Measurements from ENCODE around the gene SELENOF. TPM values are rescaled to one million over a fixed set of nuclear protein-coding genes. Genes with fewer than 3 reads are reported as not detected.
"Not testable (repeated sequence)": the region's sequence is repeated elsewhere in the genome, so short reads cannot be mapped to it uniquely, and the experiment has no call there.

The SELENOF gene
- total RNA-seq, 4 donors from 2014 or later, result 71.0 to 123 (median 102) TPM

DNA sequence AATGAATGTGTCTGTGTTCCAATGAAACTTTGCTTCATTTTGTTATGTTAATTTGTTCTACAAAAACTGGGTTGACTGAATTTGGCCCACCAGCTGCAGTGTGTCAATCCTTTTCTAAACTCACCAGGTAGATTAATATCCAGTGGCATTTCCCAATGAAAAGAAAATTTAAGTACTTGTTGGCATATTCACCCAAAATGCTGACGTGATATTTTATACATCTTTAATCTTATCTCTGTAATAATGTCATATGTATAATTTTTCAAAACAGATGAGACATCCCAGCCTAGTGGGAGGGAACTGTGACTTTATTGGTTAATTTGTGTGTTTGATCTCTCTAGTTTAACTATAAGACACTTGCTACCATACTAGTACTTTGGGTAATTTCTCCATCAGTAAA is 8.1 kb downstream of the SELENOF start:
- TF ChIP-seq POLR2A (IDR thresholded peaks at IDR 0.05) (no peak), POLR2AphosphoS5 (IDR thresholded peaks at IDR 0.05) (no peak), EP300 (IDR thresholded peaks at IDR 0.05) (no peak)
- TF ChIP-seq, protein P1, sequence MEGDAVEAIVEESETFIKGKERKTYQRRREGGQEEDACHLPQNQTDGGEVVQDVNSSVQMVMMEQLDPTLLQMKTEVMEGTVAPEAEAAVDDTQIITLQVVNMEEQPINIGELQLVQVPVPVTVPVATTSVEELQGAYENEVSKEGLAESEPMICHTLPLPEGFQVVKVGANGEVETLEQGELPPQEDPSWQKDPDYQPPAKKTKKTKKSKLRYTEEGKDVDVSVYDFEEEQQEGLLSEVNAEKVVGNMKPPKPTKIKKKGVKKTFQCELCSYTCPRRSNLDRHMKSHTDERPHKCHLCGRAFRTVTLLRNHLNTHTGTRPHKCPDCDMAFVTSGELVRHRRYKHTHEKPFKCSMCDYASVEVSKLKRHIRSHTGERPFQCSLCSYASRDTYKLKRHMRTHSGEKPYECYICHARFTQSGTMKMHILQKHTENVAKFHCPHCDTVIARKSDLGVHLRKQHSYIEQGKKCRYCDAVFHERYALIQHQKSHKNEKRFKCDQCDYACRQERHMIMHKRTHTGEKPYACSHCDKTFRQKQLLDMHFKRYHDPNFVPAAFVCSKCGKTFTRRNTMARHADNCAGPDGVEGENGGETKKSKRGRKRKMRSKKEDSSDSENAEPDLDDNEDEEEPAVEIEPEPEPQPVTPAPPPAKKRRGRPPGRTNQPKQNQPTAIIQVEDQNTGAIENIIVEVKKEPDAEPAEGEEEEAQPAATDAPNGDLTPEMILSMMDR (IDR thresholded peaks at IDR 0.05), result no peak
- H3K36me3 ChIP-seq, result peaks cover 0 to 41% of the 10 kb centered on the region in 2 donors
- 0% methylated on average over 1 of the region's 1 CpG for WGBS, 2 donors (ENCODE audit: low coverage in 1 of 2)
- no peak overlapping the region for H3K27ac ChIP-seq
- H3K4me1 ChIP-seq, result peaks cover 0 to 53% (median 5%) of the 10 kb centered on the region in 3 donors
- no peaks in the 10 kb centered on the region for H3K9me3 ChIP-seq
- H3K27me3 ChIP-seq, result no peaks in the 10 kb centered on the region
- no peak overlapping the region for H3K4me3 ChIP-seq
- ATAC-seq, result no peak

DNA sequence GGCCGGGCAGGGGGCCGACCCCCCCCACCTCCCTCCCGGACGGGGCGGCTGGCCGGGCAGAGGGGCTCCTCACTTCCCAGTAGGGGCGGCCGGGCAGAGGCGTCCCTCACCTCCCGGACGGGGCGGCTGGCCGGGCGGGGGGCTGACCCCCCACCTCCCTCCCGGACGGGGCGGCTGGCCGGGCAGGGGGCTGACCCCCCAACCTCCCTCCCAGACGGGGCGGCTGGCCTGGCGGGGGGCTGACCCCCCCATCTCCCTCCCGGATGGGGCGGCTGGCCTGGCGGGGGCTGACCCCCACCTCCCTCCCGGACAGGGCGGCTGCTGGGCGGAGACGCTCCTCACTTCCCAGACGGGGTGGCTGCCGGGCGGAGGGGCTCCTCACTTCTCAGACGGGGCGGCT is 14.5 kb downstream of the SELENOF start:
- not testable (repeated sequence) for H3K27ac ChIP-seq, ATAC-seq, H3K4me3 ChIP-seq, H3K27me3 ChIP-seq, H3K9me3 ChIP-seq
- H3K4me1 ChIP-seq, result peaks cover 0 to 13% (median 0%) of the 10 kb centered on the region in 3 donors
- H3K36me3 ChIP-seq, result peaks cover 0 to 42% of the 10 kb centered on the region in 2 donors
- WGBS, 2 donors (ENCODE audit: low coverage in 1 of 2), result no CpG with 5 or more reads among the region's 33 CpGs

DNA sequence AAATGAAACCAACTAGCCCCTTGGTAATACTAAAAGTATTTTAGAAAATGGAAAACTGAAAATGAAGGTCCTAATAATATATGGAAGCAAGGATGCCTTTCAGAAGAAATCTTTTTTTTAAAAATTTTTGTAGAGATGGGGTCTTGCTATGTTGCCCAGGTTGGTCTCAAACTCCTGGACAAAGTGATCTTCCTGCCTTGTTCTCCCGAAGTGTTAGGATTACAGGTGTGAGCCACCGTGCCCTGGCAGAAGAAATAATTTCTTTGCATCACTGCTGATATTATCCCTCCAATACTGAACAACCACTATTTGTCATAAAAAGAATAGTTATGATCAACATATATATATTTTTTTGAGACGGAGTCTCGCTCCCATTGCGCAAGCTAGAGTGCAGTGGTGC is 25.6 kb downstream of the SELENOF start:
- TF ChIP-seq, protein P1 (IDR thresholded peaks at IDR 0.05), result no peak
- TF ChIP-seq POLR2AphosphoS5 (IDR thresholded peaks at IDR 0.05), result no peak
- TF ChIP-seq EP300 (IDR thresholded peaks at IDR 0.05), result no peak
- H3K9me3 ChIP-seq, result no peaks in the 10 kb centered on the region
- ATAC-seq, result no peak
- WGBS, 2 donors (ENCODE audit: low coverage in 1 of 2), result 93 to 95% methylated on average over 3 to 5 of the region's 5 CpGs
- peaks cover 0 to 7% of the 10 kb centered on the region in 2 donors for H3K36me3 ChIP-seq
- no peak overlapping the region for H3K4me3 ChIP-seq
- H3K27ac ChIP-seq, result no peak overlapping the region
- no peaks in the 10 kb centered on the region for H3K4me1 ChIP-seq
- H3K27me3 ChIP-seq, result no peaks in the 10 kb centered on the region

DNA sequence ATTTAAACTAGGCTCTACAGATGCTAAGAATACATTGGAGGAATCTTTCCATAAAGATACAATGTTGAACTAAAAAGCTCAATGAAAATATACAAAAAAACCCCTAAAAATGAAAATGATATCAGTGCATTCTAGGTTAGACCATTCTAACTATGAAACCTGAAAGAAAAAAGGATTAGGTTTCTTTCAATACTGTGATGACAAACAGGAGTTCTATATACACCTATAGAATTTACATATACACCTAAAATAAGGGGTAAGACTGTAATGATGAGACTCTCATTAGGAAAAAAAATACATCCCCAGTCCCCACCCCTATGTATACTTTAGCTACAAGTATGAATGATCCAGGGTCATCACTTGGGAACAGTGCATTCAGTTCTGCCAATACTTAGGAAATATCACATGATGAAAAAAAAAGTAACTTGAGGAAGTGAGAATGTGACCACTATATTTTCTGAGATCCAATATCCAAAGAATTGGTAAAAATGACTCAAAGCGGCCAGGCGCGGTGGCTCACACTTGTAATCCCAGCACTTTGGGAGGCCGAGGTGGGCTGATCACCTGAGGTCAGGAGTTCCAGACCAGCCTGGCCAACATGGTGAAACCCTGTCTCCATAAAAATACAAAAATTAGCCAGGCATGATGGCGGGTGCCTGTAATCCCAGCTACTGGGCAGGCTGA is 26.3 kb downstream of the SELENOF start:
- no peaks in the 10 kb centered on the region for H3K27me3 ChIP-seq
- H3K4me1 ChIP-seq, result no peaks in the 10 kb centered on the region
- TF ChIP-seq EP300 (IDR thresholded peaks at IDR 0.05) (no peak), POLR2A (IDR thresholded peaks at IDR 0.05) (no peak), POLR2AphosphoS5 (IDR thresholded peaks at IDR 0.05) (no peak)
- TF ChIP-seq, protein P1 (IDR thresholded peaks at IDR 0.05), result no peak
- no peak overlapping the region for H3K27ac ChIP-seq
- H3K4me3 ChIP-seq, result no peak overlapping the region
- whole genome bisulfite sequencing, 2 donors (ENCODE audit: low coverage in 1 of 2), result 86% methylated on average over 4 of the region's 5 CpGs; no CpG with 5 or more reads in 1 of the 2 donors
- no peak for ATAC-seq
- peaks cover 0 to 7% of the 10 kb centered on the region in 2 donors for H3K36me3 ChIP-seq
- no peaks in the 10 kb centered on the region for H3K9me3 ChIP-seq

DNA sequence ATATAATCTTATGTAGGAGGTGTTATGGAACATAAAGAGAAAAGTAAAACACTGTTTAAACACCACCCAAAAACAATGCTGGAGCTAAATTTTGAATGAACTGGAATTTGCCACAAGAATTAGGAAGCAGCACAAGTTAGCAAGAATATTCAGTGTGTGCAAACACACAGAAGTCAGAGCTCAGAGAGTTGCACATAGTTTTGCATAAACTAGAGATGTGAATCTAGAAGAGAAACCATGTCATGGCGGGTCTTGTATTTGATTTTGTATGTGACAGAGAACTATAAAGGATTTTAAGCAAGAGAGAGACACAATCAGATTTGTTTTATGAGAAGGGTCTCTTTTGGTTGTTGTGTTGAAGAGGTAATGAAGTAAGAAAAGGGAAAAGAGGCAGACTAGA is 38.2 kb downstream of the SELENOF start:
- WGBS, 2 donors (ENCODE audit: low coverage in 1 of 2), result 93 to 95% methylated on average over 1 of the region's 1 CpG
- no peaks in the 10 kb centered on the region for H3K9me3 ChIP-seq
- no peaks in the 10 kb centered on the region for H3K27me3 ChIP-seq
- no peak overlapping the region for H3K27ac ChIP-seq
- H3K36me3 ChIP-seq, result peaks cover 0 to 51% of the 10 kb centered on the region in 2 donors
- no peaks in the 10 kb centered on the region for H3K4me1 ChIP-seq
- TF ChIP-seq, protein P1 (IDR thresholded peaks at IDR 0.05), result no peak
- TF ChIP-seq EP300 (IDR thresholded peaks at IDR 0.05) (no peak), POLR2A (IDR thresholded peaks at IDR 0.05) (no peak), POLR2AphosphoS5 (IDR thresholded peaks at IDR 0.05) (no peak)
- H3K4me3 ChIP-seq, result no peak overlapping the region
- no peak for ATAC-seq
